ENCODE data around the gene RBAK.
"Not testable (repeated sequence)": the region's sequence is repeated elsewhere in the genome, so short reads cannot be mapped to it uniquely, and the experiment has no call there.

Gene RBAK

DNA sequence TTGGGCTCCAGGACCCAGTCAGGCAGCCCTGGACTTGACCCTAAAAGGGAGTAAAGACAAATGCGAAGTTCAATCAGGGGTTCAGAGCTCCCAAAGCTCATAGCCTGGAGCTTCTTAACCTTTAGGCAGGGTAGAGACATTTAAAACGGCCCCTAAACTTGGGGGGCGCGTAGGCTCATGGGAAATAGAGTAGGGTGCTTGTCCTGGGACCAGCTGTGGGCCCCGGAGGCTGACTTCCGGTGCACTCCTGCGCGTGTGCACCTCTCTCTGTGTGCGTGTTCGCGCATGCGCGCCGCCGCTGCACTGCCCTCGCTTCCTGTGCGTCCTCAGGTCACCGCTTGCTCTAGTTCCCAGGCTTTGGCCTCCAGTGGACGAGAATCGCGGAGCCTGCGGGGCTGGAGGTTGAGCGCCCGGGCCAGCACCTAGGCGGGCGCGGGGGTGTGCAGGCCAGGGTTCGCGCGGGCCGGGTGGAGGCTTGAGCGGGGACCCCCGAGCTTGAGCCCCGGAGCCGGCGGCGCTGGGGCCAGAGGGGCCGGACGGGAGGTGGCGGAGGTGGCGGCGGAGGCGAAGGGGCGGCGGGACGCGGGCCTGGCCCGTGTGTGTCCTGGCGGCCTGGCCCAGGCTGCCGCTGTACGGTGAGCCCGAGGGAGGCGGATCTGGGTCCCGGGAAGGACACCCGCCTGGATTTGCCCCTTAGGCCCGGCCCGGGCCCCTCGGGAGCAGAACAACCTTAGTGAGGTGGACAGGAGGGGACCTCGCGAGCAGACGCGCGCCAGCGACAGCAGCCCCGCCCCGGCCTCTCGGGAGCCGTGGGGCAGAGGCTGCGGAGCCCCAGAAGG, at the start of gene RBAK:
TSS of gene RBAK (plus strand) at position 303 of the 839 bp plus-strand sequence. CDS start 2,217 bp downstream, outside the sequence.
- Mint-ChIP-seq H3K27ac (peak within 1 kb of the TSS; percentile 88), H3K27me3 (ENCODE audit: low read depth) (peaks cover 3% of the 10 kb centered on the region), H3K9me3 (peaks cover 35% of the 10 kb centered on the region), H3K4me3 (peak within 1 kb of the TSS; percentile 91), H3K36me3 (ENCODE audit: low read depth) (peaks cover 39% of the 10 kb centered on the region), H3K4me1 (ENCODE audit: low read depth) (peaks cover 24% of the 10 kb centered on the region)

DNA sequence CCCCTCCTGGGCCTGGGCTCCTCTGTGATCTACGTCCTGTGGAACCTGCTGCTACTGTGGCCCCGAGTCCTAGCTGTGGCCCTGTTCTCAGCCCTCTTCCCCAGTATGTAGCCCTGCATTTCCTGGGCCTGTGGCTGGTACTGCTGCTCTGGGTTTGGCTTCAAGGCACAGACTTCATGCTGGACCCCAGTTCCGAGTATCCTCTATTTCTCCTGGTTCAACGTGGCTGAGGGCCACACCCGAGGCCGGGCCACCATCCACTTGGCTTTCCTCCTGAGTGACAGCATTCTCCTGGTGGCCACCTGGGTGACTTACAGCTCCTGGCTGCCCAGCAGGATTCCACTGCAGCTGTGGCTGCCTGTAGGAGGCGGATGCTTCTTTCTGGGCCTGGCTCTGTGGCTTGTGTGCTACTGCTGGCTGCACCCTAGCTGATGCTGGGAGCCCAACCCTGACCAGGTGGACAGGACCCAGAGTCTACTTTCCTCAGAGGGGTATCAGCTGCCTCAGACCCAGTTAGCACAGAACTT, 48.9 kb upstream of the RBAK start:
- Mint-ChIP-seq H3K36me3 (ENCODE audit: low read depth) (peaks cover 14% of the 10 kb centered on the region), H3K4me1 (ENCODE audit: low read depth) (peaks cover 3% of the 10 kb centered on the region), H3K27ac (no peak overlapping the region), H3K4me3 (no peak overlapping the region), H3K27me3 (ENCODE audit: low read depth) (no peaks in the 10 kb centered on the region), H3K9me3 (no peaks in the 10 kb centered on the region)

DNA sequence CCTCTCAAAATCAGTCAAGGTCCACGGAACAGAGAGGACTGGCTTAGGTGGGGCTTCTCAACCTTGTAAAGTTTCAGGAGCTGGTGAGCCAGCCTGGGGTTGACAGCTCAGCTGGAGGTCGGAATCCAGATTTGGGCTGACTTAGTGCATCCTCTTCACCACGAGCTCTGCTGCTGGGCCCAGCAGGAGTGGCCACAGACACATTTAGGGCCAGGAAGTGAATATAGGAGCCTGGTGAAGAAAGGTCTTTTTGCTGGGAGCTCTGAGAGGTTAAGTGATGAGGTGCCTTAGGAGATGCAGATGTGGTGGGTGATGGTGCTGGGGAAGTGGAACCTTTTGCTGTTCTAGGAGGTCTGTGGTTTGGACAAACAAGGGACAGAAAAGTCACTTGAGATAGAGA, 47.4 kb upstream of the RBAK start:
- Mint-ChIP-seq H3K9me3 (no peaks in the 10 kb centered on the region), H3K4me1 (ENCODE audit: low read depth) (peaks cover 3% of the 10 kb centered on the region), H3K4me3 (no peak overlapping the region), H3K27ac (no peak overlapping the region), H3K27me3 (ENCODE audit: low read depth) (no peaks in the 10 kb centered on the region), H3K36me3 (ENCODE audit: low read depth) (peaks cover 18% of the 10 kb centered on the region)

DNA sequence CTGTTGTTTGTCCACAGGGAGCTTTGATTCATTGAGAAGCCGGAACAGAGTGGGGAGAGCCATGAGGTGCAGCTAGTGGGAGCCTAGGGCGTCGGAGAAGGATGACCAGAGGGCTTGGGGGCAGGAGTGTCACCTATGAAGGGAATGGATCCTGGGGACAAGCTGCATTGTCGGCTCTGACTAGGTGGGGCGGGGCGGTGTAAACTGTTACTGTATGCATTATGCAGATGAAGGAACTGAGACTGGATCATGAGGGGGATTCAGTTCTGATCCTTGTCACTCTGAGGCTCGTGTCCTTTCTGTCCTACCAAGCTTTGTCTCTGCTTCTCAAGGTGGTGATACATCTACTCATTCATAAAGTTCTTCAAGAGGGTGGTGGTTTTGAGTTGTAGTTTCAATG, 46.8 kb upstream of the RBAK start:
- no peaks in the 10 kb centered on the region for H3K27me3 Mint-ChIP-seq (ENCODE audit: low read depth)
- H3K36me3 Mint-ChIP-seq (ENCODE audit: low read depth), result peaks cover 21% of the 10 kb centered on the region
- no peak overlapping the region for H3K27ac Mint-ChIP-seq

DNA sequence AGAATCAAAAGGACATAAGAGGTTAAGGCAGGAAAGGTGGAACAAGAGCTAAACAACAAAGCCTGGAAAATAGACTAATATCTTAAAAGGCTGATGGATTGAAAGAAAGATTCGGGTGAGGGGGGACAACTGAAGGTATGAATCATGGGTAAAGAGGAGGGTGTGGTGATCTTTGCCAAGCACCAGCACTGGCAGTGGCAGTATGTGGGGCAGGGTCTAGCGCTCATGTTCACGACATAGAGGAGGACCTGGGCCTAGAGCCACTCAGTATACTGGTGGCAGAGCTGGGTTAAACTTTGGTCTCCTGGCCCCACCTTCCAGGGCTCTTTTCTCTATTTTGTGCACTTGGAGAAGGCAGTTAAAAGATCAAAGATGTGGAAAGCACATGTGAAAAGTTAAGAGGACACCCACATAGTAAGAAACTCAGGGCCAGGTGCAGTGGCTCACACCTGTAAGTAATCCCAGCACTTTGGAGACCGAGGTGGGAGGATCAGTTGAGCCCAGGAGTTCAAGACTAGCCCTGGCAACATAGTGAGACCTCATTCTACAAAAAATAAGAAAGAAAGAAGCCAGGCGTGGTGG, 46.2 kb upstream of the RBAK start:
- H3K4me1 Mint-ChIP-seq (ENCODE audit: low read depth), result peaks cover 3% of the 10 kb centered on the region
- H3K27me3 Mint-ChIP-seq (ENCODE audit: low read depth), result no peaks in the 10 kb centered on the region
- H3K27ac Mint-ChIP-seq, result no peak overlapping the region
- H3K9me3 Mint-ChIP-seq, result no peaks in the 10 kb centered on the region
- H3K36me3 Mint-ChIP-seq (ENCODE audit: low read depth), result peaks cover 23% of the 10 kb centered on the region
- H3K4me3 Mint-ChIP-seq, result no peak overlapping the region

More for the DNA sequence above, 46.8 kb upstream of the RBAK start:
- Mint-ChIP-seq H3K4me3 (no peak overlapping the region), H3K9me3 (no peaks in the 10 kb centered on the region), H3K4me1 (ENCODE audit: low read depth) (peaks cover 3% of the 10 kb centered on the region)

DNA sequence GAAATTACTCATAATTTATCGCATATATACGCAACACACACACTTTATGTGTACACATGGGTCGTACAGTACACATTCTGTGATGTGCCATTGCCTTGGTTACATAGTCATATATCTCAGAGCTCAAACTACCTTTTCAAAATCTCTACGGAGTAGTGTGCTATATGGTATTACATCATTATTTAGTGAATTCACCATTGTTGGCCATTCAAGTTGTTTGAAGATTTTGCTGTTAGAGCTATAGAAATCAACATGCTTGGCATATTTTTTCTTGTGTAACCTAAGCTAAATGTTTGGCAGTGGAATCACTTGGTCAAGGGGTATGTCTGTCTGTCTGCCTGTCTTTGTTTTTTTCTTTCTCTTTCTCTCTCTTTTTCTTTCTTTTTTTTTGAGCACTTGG, 44.7 kb upstream of the RBAK start:
- Mint-ChIP-seq H3K4me3 (no peak overlapping the region), H3K36me3 (ENCODE audit: low read depth) (peaks cover 28% of the 10 kb centered on the region), H3K4me1 (ENCODE audit: low read depth) (peaks cover 6% of the 10 kb centered on the region), H3K27ac (no peak overlapping the region), H3K9me3 (no peaks in the 10 kb centered on the region), H3K27me3 (ENCODE audit: low read depth) (no peaks in the 10 kb centered on the region)

DNA sequence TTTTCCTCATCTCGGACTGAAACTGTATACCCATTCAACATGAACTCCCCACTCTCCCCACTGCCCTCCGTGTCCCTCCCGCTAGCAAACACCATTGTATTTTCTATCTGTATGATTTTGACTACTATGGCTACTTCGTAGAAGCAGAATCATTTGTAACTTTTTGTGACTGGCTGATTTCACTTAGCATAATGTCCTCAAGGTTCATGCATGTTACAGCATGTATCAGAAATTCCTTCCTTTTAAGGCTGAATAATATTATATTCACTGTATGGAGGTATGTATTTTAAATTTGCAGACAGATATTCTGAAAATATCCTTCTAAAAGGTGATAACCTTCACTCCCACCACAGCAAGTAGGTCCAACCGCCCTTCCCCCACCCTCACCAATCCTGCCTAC, 43.7 kb upstream of the RBAK start:
- Mint-ChIP-seq H3K9me3 (no peaks in the 10 kb centered on the region), H3K27ac (no peak overlapping the region), H3K27me3 (ENCODE audit: low read depth) (no peaks in the 10 kb centered on the region), H3K36me3 (ENCODE audit: low read depth) (peaks cover 28% of the 10 kb centered on the region), H3K4me1 (ENCODE audit: low read depth) (peaks cover 6% of the 10 kb centered on the region), H3K4me3 (no peak overlapping the region)

DNA sequence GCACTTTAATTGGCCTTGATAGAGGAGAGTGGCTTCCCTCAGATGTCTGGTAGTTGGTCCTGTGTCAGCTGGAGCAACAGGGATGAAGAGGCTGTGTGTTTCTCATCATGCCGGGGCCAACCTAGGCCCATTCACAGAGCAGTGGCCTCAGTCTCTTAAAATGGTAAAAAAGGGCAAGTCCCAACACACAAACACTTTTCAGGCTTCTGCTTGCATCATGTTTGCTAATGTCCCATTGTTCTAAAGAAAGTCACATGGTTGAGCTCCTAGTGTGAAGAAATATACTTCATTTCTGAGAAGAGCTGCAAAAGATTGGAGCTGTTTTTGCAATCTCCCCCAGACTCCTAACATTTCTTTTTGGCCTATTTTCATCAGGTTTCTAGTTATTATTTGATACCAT, 40.6 kb upstream of the RBAK start:
- H3K27me3 Mint-ChIP-seq (ENCODE audit: low read depth), result no peaks in the 10 kb centered on the region
- no peak overlapping the region for H3K27ac Mint-ChIP-seq
- H3K4me1 Mint-ChIP-seq (ENCODE audit: low read depth), result peaks cover 2% of the 10 kb centered on the region
- peaks cover 30% of the 10 kb centered on the region for H3K36me3 Mint-ChIP-seq (ENCODE audit: low read depth)
- peaks cover 5% of the 10 kb centered on the region for H3K9me3 Mint-ChIP-seq
- no peak overlapping the region for H3K4me3 Mint-ChIP-seq

DNA sequence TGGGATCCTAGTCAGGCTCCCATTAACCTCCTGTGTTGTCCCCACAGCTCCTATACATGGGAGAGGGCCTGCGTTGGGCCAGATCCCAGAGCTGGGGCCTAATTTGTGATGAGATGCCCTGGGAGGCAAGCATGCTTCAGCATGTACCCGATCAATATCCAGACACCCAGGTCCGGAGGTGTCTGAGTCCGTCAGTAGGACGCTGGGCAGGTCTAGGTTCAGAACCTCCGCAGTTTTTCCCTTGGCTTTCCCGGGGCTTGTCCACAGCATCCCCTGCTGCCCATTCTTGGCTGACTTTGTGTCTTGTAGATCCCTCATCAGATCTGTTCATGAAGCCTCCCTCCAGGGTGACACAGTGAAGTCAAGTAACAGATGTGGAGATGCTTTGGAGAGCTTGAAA, 32.7 kb upstream of the RBAK start:
- Mint-ChIP-seq H3K27ac (no peak overlapping the region), H3K9me3 (peaks cover 21% of the 10 kb centered on the region), H3K4me1 (ENCODE audit: low read depth) (peaks cover 2% of the 10 kb centered on the region), H3K36me3 (ENCODE audit: low read depth) (peaks cover 22% of the 10 kb centered on the region), H3K27me3 (ENCODE audit: low read depth) (no peaks in the 10 kb centered on the region), H3K4me3 (no peak overlapping the region)

DNA sequence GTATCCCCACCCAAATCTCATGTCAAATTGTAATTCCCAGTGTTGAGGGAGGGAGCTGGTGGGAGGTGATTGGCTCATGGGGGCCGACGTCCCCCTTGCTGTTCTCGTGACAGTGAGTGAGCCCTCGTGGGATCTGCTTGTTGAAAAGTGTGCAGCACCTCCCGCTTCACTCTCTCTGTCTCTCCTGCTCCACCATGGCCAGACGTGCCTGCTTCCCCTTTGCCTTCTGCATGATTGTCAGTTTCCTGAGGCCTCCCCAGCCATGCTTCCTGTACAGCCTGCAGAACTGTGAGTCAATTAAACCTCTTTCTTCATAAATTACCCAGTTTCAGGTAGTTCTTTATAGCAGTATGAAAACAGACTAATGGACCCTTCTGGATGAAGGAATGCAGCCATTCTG, 29.7 kb upstream of the RBAK start:
- H3K27ac Mint-ChIP-seq; H3K4me1 Mint-ChIP-seq (ENCODE audit: low read depth); H3K4me3 Mint-ChIP-seq; H3K27me3 Mint-ChIP-seq (ENCODE audit: low read depth): not testable (repeated sequence)
- Mint-ChIP-seq H3K36me3 (ENCODE audit: low read depth) (peaks cover 13% of the 10 kb centered on the region), H3K9me3 (peaks cover 17% of the 10 kb centered on the region)

DNA sequence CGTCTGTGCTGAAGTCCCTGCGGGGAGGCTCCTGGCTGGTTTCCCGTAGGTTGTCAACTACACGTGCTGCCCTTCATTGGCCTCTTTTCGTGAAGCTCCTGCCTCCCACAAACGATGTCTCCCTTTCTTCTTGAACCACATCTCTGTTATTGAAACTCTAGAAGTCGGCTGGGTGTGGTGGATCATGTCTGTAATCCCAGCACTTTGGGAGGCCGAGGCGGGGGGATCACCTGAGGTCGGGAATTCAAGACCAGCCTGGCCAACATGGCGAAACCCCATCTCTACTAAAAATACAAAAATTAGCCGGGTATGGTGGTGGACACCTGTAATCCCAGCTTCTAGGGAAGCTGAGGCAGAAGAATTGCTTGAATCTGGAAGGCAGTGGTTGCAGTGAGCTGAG, 28.0 kb upstream of the RBAK start:
- H3K27ac Mint-ChIP-seq; H3K4me1 Mint-ChIP-seq (ENCODE audit: low read depth); H3K4me3 Mint-ChIP-seq; H3K27me3 Mint-ChIP-seq (ENCODE audit: low read depth): not testable (repeated sequence)
- H3K9me3 Mint-ChIP-seq, result peaks cover 21% of the 10 kb centered on the region
- peaks cover 17% of the 10 kb centered on the region for H3K36me3 Mint-ChIP-seq (ENCODE audit: low read depth)

DNA sequence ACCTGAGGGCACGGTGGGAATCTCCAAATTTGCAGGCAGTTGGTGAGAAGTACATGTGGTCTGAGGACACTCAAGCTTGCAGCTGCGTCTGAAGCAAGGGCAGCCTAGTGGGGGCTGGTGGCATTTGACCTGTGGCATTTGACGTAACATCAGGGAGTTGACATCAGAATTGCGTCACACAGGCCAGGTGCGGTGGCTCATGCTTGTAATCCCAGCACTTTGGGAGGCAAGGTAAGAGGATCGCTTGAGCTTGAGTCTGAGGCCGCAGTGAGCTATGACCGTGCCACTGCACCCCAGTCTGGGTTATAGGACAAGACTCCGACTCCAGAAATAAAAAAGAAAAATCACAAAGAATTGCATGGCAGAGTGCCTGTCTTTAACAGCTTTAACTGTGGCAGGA, 25.6 kb upstream of the RBAK start:
- Mint-ChIP-seq H3K4me3 (no peak overlapping the region), H3K9me3 (peaks cover 16% of the 10 kb centered on the region), H3K4me1 (ENCODE audit: low read depth) (peaks cover 2% of the 10 kb centered on the region), H3K27me3 (ENCODE audit: low read depth) (no peaks in the 10 kb centered on the region), H3K36me3 (ENCODE audit: low read depth) (peaks cover 19% of the 10 kb centered on the region), H3K27ac (no peak overlapping the region)

DNA sequence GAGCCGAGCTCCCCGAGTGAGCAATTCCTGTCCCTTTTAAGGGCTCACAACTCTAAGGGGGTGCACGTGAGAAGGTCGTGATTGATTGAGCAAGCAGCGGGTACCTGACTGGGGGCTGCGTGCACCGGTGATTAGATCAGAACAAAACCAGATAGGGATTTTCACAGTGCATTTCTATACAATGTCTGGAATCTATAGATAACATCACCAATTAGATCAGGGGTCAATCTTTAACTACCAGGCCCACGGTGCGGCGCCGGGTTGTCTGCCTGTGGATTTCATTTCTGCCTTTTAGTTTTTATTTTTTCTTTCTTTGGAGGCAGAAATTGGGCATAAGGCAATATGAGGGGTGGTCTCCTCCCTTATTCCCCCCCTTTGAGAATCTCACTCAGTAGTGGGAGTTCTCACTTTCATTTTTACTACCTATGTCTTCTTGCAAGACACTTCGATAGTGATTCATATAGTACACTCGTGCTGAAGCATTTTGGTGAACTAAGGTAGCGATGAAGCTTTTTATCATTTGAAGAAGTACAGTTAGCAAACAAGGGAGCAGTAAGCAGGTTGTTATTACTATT, 24.6 kb upstream of the RBAK start:
- not testable (repeated sequence) for H3K27ac Mint-ChIP-seq; H3K27me3 Mint-ChIP-seq (ENCODE audit: low read depth); H3K4me3 Mint-ChIP-seq; H3K4me1 Mint-ChIP-seq (ENCODE audit: low read depth)
- Mint-ChIP-seq H3K36me3 (ENCODE audit: low read depth) (peaks cover 19% of the 10 kb centered on the region), H3K9me3 (peaks cover 16% of the 10 kb centered on the region)

DNA sequence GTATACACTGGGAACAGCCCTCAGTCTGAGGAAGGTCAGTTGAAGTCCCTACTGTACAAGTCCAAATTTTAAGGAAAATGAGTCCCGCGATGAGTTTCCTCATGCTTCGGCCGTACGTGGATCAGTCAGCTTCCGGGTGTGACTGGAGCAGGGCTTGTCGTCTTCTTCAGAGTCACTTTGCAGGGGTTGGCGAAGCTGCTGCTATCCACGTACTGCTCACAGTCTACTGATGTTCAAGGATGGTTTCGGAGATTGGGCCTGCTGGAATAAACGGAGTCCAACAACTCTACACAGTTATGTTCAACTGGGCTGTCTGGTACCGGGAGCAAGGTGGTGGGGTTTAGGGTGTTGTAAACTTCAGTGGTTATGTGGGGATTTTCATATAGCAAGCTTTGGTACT, 22.0 kb upstream of the RBAK start:
- Mint-ChIP-seq H3K36me3 (ENCODE audit: low read depth) (peaks cover 19% of the 10 kb centered on the region), H3K9me3 (peaks cover 16% of the 10 kb centered on the region)
- not testable (repeated sequence) for H3K4me1 Mint-ChIP-seq (ENCODE audit: low read depth); H3K27ac Mint-ChIP-seq; H3K4me3 Mint-ChIP-seq; H3K27me3 Mint-ChIP-seq (ENCODE audit: low read depth)
